ENCODE measurements around the gene RPL41. TPM values are rescaled to one million over a fixed set of nuclear protein-coding genes. Genes with fewer than 3 reads are reported as not detected.

Gene RPL41
- total and polyA plus RNA-seq, 10 of the 15 experiments (the other 5 are each of a cell fraction or from before 2014, with no cell fraction given), result 4,144 to 19,112 (median 8,004) TPM

- no peaks in the 10 kb centered on the region for H3K27me3 ChIP-seq (replicated peaks in 1 of 2; ENCODE audit: control insufficient read depth in 2 of 2, insufficient read depth in 2 of 2, low read length in 1 of 2)
- CTCF ChIA-PET, result interaction anchor here (0.6 to 0.7 kb wide), 2 partner anchors 11 to 226 kb away, joined by 3 read pairs; no protein-coding TSS in a partner anchor
- H3K4me1 ChIP-seq (ENCODE audit: control insufficient read depth, insufficient read depth, low read length), result no peaks in the 10 kb centered on the region
- TF ChIP-seq RCOR1 (conservative IDR thresholded peaks at IDR 0.05; ENCODE audit: low read depth, low read length), result no peak
- TF ChIP-seq CBX5 (IDR thresholded peaks at IDR 0.05; ENCODE audit: low read depth), result no peak
- no peak for TF ChIP-seq CBX3 (IDR thresholded peaks at IDR 0.05; ENCODE audit: borderline replicate concordance, low read depth)
- no peak for TF ChIP-seq ZNF384 (IDR thresholded peaks at IDR 0.05; ENCODE audit: borderline replicate concordance, low read depth, low read length)
- TF ChIP-seq CHD2 (IDR thresholded peaks at IDR 0.05; ENCODE audit: borderline replicate concordance, low read depth, low read length), result no peak
- TF ChIP-seq NFYB (IDR thresholded peaks at IDR 0.05; ENCODE audit: insufficient read depth, low read depth, low read length), result no peak
- TF ChIP-seq SREBF2 (IDR thresholded peaks at IDR 0.05; ENCODE audit: low read length), result no peak
- TF ChIP-seq ZNF622 (IDR thresholded peaks at IDR 0.05), result no peak
- TF ChIP-seq POLR2A (IDR thresholded peaks at IDR 0.05; ENCODE audit: low read depth, low read length), result no peak
- TF ChIP-seq HDGF (IDR thresholded peaks at IDR 0.05), result no peak
- no peak for TF ChIP-seq ATF7 (IDR thresholded peaks at IDR 0.05; ENCODE audit: low read depth)
- RAD21 ChIA-PET (ENCODE audit: unreplicated experiment), result no interaction called here
- no peaks in the 10 kb centered on the region for H4K20me1 ChIP-seq (ENCODE audit: control insufficient read depth, insufficient read depth)
- ATAC-seq, result no peak
- POLR2A ChIA-PET, result no interaction called here
- no TSS peak for BruUV-seq (replicated peaks)
- H3K9me3 ChIP-seq (replicated peaks; ENCODE audit: control insufficient read depth, insufficient read depth, low read length), result no peaks in the 10 kb centered on the region
- in situ Hi-C loops (cut with MboI) (no loop called here), intact Hi-C loops (cut with micrococcal nuclease; ENCODE audit: unreplicated experiment) (no loop called here)
- H3K4me3 ChIP-seq, result no peak overlapping the region
- H3K79me2 ChIP-seq (ENCODE audit: control insufficient read depth, insufficient read depth, low read length), result no peaks in the 10 kb centered on the region
- H3K4me2 ChIP-seq (ENCODE audit: control insufficient read depth, insufficient read depth), result no peak overlapping the region
- WGBS (ENCODE audit: insufficient coverage, insufficient replicate concordance, low lambda C conversion rate, missing lambda C conversion rate), result 81% methylated on average over 4 of the region's 4 CpGs
- no peaks in the 10 kb centered on the region for H3K36me3 ChIP-seq (ENCODE audit: control insufficient read depth in 2 of 2, insufficient read depth in 2 of 2, low read length in 1 of 2)
- FAIRE-seq, result no peak
- no peak overlapping the region for H3K9ac ChIP-seq (ENCODE audit: control insufficient read depth, insufficient read depth, low read length)
- H3K27ac ChIP-seq (ENCODE audit: control insufficient read depth, insufficient read depth), result no peak overlapping the region
- no peak overlapping the region for H2AFZ ChIP-seq (ENCODE audit: control insufficient read depth, low read depth, low read length)
- DNase-seq (ENCODE audit: low read depth, low spot score), result no peak
- SMC1A ChIA-PET (ENCODE audit: uncharacterized antibody, unreplicated experiment), result interaction anchor here (0.6 kb wide), 1 partner anchor 167 kb away, joined by 3 read pairs; no protein-coding TSS in a partner anchor
Measured at GRCh38 chr12:56071648-56072047, 44.8 kb upstream of the RPL41 start.
